OCI-LY7 (cell line): ENCODE data around the gene POLA1.

Experiments used
- EZH2phosphoT487 ChIP-seq: fragments of 200-600 bp; sonication (generic); IDR thresholded peaks from 2 replicates; pipeline ENCODE4 v1.6.1; 2018; ENCODE audit warnings: low read depth, borderline replicate concordance, mild to moderate bottlenecking, mixed run types, antibody characterized with exemption, low read length, moderate library complexity, mixed read lengths
- TF ChIP-seq, protein P1 (sequence below): fragments of 200-600 bp; sonication (generic); conservative IDR thresholded peaks from 2 replicates; pipeline ENCODE4 v1.5.1; 2014; ENCODE audit warnings: mild to moderate bottlenecking, antibody characterized with exemption, low read length, moderate library complexity, mixed read lengths

DNA sequence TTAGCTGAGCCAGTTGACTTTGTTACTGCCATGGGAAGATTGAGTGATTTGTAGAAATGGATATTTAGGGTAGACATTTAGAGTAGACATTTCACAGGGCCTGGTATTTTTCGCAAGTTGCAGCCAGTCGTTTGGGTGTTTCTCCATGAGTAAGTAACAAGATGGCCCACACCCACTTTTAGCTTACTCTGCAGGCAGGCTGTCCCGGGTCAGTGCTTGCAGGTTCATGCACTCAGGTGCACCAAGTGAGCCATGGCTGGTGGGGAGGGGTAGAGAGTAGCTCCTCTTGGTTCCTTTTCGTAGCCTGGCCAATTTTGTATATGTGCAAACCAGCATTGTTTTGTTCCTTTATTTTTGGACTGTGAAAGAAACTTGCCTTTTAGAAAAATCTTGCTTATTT, 145.6 kb downstream of the POLA1 start:
- TF ChIP-seq, protein P1, sequence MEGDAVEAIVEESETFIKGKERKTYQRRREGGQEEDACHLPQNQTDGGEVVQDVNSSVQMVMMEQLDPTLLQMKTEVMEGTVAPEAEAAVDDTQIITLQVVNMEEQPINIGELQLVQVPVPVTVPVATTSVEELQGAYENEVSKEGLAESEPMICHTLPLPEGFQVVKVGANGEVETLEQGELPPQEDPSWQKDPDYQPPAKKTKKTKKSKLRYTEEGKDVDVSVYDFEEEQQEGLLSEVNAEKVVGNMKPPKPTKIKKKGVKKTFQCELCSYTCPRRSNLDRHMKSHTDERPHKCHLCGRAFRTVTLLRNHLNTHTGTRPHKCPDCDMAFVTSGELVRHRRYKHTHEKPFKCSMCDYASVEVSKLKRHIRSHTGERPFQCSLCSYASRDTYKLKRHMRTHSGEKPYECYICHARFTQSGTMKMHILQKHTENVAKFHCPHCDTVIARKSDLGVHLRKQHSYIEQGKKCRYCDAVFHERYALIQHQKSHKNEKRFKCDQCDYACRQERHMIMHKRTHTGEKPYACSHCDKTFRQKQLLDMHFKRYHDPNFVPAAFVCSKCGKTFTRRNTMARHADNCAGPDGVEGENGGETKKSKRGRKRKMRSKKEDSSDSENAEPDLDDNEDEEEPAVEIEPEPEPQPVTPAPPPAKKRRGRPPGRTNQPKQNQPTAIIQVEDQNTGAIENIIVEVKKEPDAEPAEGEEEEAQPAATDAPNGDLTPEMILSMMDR: no peak
- TF ChIP-seq EZH2phosphoT487: no peak
